Activated T-helper 1 cell treated with anti-CD3 and anti-CD28 coated beads, Interleukin-12 subunit alpha, Interleukin-12 subunit beta, Interleukin-2, Interleukin-4 antibody, amounts not matched to agents 30 ng/mL and 10 ng/mL and 1 ng/mL, durations not matched to agents 14 hours and 24 hours and 36 hours (primary cell): ENCODE measurements around the gene SMKR1. TPM values are rescaled to one million over a fixed set of nuclear protein-coding genes. Genes with fewer than 3 reads are reported as not detected.
A peak's percentile ranks its signal among the peaks of the same experiment; 100 is the strongest.

ENCODE experiments used
- DNase-seq: peaks from one replicate; pipeline ENCODE4 v3.0.0; 2021; ENCODE audit warnings: low spot score
- H3K27ac Mint-ChIP-seq: one replicate; pipeline ENCODE4 v1.8.0; 2021; ENCODE audit warnings: mild to moderate bottlenecking, mixed read lengths
- H3K27me3 Mint-ChIP-seq: one replicate; pipeline ENCODE4 v1.8.0; 2022; ENCODE audit warnings: mild to moderate bottlenecking, moderate library complexity, mixed read lengths; ENCODE audit not compliant: insufficient read depth
- H3K36me3 Mint-ChIP-seq: one replicate; pipeline ENCODE4 v1.8.0; 2021; ENCODE audit warnings: low read depth, mixed read lengths
- H3K4me1 Mint-ChIP-seq: one replicate; pipeline ENCODE4 v1.8.0; 2021; ENCODE audit warnings: low read depth, mixed read lengths
- H3K4me3 Mint-ChIP-seq: one replicate; pipeline ENCODE4 v1.8.0; 2021; ENCODE audit warnings: mild to moderate bottlenecking, moderate library complexity, mixed read lengths
- H3K9me3 Mint-ChIP-seq: one replicate; pipeline ENCODE4 v1.8.0; 2021; ENCODE audit warnings: mixed read lengths
- intact Hi-C: fragments of 100-400 bp; cut with micrococcal nuclease; formaldehyde crosslinking; loops from one replicate; pipeline ENCODE4 v1.15.1; 2024
- total RNA-seq: library from RNA; stranded (reverse); gene quantifications from 2 replicates; pipeline ENCODE4 v1.2.3, GENCODE V29; 2022

The SMKR1 gene
- total RNA-seq, 1 donor from 2014 or later: 4.8 TPM

DNA sequence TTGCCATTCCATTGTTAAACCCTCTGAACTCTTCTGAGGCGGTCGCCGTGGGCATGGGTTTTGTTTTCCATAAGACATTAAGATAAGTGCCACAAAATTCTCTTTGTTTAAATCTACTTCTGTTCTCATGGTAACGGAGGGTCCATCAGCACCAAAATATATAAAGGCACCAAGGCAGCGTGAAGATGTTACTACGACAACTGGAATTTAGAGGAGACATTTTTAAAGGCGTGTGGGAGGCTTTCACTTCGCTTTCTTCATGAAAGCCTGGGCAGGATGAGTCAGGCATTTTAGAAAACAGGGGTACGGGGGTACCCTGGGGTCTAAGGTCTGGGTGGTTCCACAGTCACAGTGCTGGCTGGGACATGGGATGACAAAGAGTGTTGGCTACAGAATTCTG, 34.0 kb downstream of the SMKR1 start:
- no peaks in the 10 kb centered on the region for H3K36me3 Mint-ChIP-seq
- peaks cover 2% of the 10 kb centered on the region for H3K27me3 Mint-ChIP-seq
- no peak for DNase-seq
- intact Hi-C loops: loop anchor here (10.0 kb wide), 1 partner anchor 1082 kb away; the partner anchor contains the start of gene HILPDA
- peak overlapping the region; percentile 27 for H3K27ac Mint-ChIP-seq
- H3K4me1 Mint-ChIP-seq: peaks cover 9% of the 10 kb centered on the region
- H3K4me3 Mint-ChIP-seq: no peak overlapping the region
- H3K9me3 Mint-ChIP-seq: no peaks in the 10 kb centered on the region

DNA sequence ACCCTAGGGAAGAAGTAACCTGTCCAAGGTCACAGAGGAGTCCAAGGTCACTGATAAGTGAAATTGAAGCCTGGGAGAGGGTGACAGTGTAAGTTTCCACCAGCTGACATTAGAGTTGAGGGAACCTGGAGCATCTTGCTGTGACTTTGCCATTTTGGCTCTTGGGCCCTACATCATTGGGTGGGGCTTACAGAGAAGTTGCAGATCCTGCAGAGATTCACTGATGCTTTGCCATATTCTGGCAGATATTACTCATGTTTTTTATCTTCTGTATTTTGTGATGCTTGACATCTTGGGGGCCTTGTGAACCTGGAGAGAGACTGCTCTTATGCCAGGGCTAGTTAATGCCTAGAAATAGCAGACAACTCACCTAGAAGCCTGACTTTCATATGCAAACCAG, 36.5 kb downstream of the SMKR1 start:
- DNase-seq: no peak
- Mint-ChIP-seq H3K27me3 (peaks cover 2% of the 10 kb centered on the region), H3K9me3 (no peaks in the 10 kb centered on the region), H3K4me1 (peaks cover 9% of the 10 kb centered on the region), H3K36me3 (no peaks in the 10 kb centered on the region), H3K4me3 (no peak overlapping the region), H3K27ac (no peak overlapping the region)
- intact Hi-C loops: loop anchor here (10.0 kb wide), 1 partner anchor 1084 kb away; the partner anchor contains the start of gene HILPDA

DNA sequence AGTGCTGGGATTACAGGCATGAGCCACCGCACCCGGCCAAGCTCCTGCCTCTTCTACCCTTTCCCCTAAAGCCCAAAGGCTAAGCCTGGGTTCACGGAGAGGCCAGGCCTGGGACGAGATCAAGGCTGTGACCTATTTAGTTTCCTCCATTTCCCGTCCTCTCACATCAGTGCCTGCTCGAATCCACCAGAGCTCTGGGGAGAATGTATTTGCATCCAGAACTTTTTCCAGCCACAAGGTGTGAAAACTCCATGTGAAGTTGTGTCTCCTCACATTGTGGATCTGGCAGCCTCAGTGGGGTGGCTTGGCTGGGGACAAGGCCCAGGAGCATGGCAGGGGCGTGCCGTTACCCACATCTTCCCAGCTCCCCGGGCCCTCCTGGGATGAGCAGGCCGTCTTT, 38.0 kb downstream of the SMKR1 start:
- Mint-ChIP-seq H3K27ac (no peak overlapping the region), H3K4me3 (no peak overlapping the region), H3K27me3 (peaks cover 2% of the 10 kb centered on the region), H3K36me3 (no peaks in the 10 kb centered on the region), H3K4me1 (peaks cover 9% of the 10 kb centered on the region), H3K9me3 (no peaks in the 10 kb centered on the region)
- intact Hi-C loops: no loop called here
- DNase-seq: no peak

DNA sequence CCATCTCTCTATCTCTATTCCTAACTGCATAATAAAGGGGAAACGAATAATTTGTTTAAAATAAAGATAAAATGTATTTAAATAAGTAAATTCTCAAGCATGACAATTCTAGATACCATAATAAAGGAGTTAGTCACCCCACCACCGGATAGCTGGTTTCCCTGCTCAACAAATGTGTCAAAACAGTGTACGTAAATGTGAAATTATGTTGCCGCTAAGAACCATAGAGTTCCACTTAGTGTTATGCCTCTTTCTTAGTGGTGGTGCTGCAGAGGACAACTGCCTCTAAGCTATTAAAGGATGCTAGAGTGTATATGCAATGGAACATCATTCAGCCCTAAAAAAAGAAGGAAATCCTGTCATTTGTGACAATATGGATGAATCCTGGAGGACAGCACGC, 42.4 kb downstream of the SMKR1 start:
- Mint-ChIP-seq H3K9me3 (no peaks in the 10 kb centered on the region), H3K36me3 (no peaks in the 10 kb centered on the region), H3K27me3 (peaks cover 2% of the 10 kb centered on the region), H3K4me1 (no peaks in the 10 kb centered on the region), H3K27ac (no peak overlapping the region), H3K4me3 (no peak overlapping the region)
- intact Hi-C loops: no loop called here
- no peak for DNase-seq

DNA sequence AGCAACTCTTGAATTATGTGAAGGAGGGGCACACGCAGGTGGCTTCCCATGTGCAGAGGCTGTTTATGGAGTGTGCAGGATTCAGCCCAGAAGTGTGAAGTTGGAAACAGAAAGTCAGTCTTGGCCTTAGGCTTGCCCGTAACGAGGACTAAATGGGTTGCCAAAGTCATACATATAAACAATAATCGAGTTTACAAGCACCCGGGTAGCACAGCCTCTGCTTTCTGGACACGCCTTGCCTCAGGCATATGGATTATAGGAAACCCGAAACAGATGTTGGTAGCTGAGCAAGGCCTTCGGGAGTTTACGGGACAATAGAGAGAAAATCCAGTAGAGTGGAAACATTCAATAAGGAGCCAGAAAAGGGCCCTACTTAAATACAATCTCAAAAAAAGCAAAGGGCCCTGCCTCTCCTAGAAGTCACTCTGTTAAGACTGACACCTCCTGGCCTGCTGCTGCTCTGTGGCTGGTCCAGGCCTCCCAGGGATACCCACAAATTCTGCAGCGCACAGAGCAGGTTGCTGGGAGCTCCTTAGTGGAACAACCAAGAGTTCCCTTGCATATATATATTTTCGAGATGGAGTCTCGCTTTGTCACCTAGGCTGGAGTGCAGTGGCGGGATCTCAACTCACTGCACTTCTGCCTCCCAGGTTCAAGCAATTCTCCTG, 48.5 kb downstream of the SMKR1 start:
- H3K36me3 Mint-ChIP-seq: no peaks in the 10 kb centered on the region
- H3K9me3 Mint-ChIP-seq: no peaks in the 10 kb centered on the region
- DNase-seq: no peak
- intact Hi-C loops: no loop called here
- H3K4me3 Mint-ChIP-seq: no peak overlapping the region
- peaks cover 8% of the 10 kb centered on the region for H3K4me1 Mint-ChIP-seq
- H3K27me3 Mint-ChIP-seq: peaks cover 8% of the 10 kb centered on the region
- H3K27ac Mint-ChIP-seq: no peak overlapping the region

DNA sequence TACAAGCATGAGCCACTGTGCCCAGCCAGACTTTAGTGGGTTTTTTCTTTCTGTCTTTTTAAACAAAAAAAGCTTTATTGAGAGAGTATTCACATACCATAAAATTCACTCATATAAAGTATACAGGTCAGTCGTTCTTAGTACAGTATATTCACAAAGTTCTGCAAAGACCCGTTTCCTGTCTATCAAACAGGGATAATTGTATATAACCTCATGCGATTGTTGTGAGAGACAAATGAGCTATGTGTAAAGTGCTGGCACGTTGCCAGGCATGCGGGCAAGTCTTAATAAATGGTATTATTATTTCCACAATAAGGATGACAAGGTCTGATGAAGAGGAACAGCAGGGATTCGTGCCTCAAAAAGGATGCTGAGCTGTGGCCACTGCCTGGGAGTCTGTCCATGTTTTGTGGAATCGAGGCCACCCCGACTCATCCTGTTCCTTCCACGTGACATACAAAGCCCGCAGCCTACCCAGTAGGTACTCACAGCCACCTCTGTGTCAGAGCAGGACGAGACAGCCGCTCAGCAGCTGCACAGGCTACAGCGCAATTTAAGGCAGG, 51.6 kb downstream of the SMKR1 start:
- peaks cover 8% of the 10 kb centered on the region for H3K27me3 Mint-ChIP-seq

DNA sequence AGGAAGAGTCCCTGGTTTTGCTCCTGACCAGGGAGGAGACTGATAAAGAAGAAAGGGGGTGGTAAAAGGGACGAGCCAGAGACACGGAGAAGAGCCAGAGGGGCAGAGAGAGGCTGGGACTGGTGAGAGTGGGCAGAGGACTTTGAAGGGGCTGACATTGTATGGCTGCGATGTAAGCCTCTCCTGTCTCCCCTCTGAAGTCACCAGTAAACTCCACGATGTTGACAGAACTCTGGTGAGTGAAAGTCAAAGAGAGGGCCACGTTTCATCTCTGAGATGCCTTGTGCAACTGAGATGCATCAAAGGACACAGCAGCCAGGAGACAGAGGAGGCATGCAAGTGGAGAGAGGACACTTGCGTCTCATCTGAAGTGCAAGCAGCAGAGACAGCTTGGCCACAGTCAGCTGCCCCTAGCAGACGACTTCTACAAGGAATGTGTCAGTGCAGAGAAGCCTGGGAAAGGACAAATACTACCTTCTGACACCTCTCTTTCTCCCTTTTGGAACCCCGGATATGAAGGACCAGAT, 54.3 kb downstream of the SMKR1 start:
- no peak for DNase-seq
- Mint-ChIP-seq H3K27ac (no peak overlapping the region), H3K36me3 (no peaks in the 10 kb centered on the region), H3K4me1 (peaks cover 8% of the 10 kb centered on the region), H3K4me3 (no peak overlapping the region), H3K27me3 (peaks cover 15% of the 10 kb centered on the region), H3K9me3 (no peaks in the 10 kb centered on the region)
- intact Hi-C loops: no loop called here

More for the DNA sequence above, 51.6 kb downstream of the SMKR1 start:
- peaks cover 8% of the 10 kb centered on the region for H3K4me1 Mint-ChIP-seq
- intact Hi-C loops: no loop called here
- H3K4me3 Mint-ChIP-seq: no peak overlapping the region
- DNase-seq: peak; percentile 4
- no peak overlapping the region for H3K27ac Mint-ChIP-seq
- no peaks in the 10 kb centered on the region for H3K36me3 Mint-ChIP-seq
- no peaks in the 10 kb centered on the region for H3K9me3 Mint-ChIP-seq

DNA sequence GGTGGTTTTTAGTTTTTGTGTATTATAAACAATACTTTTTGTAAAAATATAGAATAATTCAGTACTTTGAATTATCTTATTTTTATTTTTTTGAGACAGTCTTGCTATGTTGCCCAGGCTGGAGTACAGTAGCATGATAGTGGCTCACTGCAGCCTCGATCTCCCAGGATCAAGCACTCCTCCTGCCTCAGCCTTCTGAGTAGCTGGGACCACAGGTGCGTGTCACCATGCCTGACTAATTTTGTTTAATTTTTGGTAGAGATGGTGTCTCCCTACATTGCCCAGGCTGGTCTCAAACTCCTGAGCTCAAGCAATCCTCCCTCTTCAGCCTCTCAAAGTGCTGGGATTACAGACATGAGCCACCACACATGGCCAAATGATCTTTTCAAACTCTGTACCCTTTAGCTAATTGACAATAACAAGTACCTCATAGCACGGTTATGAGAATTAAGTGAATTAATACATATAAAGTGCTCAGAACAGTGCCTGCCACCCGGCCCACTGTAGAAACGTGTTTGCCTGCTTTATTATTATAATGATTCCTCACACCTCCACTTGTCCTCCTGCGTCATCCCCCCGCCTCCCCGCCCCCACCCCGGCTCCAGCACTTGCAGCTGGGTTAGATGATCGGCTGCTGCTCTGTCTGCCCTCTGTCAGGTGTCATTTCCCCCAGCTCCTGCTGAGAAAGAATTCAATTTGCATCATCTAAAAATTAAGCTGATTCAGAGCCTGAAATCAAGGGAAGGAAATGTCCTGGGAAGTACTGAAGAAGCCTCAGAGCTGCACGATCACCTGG, 55.6 kb downstream of the SMKR1 start:
- no peak for DNase-seq
- H3K36me3 Mint-ChIP-seq: no peaks in the 10 kb centered on the region
- H3K9me3 Mint-ChIP-seq: no peaks in the 10 kb centered on the region
- H3K4me3 Mint-ChIP-seq: no peak overlapping the region
- intact Hi-C loops: no loop called here
- H3K4me1 Mint-ChIP-seq: peaks cover 8% of the 10 kb centered on the region
- no peak overlapping the region for H3K27ac Mint-ChIP-seq
- H3K27me3 Mint-ChIP-seq: peaks cover 20% of the 10 kb centered on the region

DNA sequence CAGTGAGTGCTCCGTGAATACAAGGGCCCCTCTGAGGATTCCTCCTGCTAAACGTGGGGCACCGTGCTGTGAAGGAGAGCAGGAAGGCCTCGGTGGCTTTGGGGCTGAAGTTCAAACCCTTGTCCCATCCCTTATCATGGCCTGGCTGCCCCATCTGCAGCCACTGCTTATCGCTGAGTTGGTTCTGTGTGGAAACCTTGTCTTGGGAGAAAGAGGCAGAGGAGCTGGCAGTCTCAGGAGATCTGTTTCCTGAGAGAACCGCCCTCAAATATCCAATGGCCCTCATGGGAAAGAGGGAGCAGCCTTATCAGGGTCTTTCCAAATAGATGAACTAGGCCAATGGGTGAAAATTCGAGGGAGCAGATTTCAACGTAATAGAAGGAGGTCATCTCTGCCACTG, 57.2 kb downstream of the SMKR1 start:
- Mint-ChIP-seq H3K27ac (no peak overlapping the region), H3K9me3 (no peaks in the 10 kb centered on the region), H3K4me3 (no peak overlapping the region), H3K4me1 (no peaks in the 10 kb centered on the region), H3K27me3 (peaks cover 24% of the 10 kb centered on the region), H3K36me3 (no peaks in the 10 kb centered on the region)
- no peak for DNase-seq
- intact Hi-C loops: no loop called here

DNA sequence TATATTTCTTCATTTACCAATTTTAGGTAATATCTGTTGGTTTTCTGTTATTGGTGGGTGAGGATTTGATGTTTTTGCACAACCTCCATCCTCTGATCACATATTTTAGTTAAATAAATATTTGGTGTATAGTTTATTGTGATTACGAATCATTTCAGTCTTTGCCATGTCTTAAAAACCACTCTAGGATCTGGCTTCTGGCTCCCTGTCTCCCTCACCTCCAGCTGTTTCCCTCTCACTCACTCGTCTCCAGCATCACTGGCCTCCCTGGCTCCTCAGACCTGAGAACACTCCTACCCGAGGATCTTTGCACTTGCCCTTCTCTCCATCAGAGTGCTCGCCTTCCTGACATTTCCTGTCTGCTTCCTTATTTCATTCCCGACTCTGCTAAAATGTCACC, 58.5 kb downstream of the SMKR1 start:
- H3K36me3 Mint-ChIP-seq: no peaks in the 10 kb centered on the region
- no peak overlapping the region for H3K27ac Mint-ChIP-seq
- no peaks in the 10 kb centered on the region for H3K4me1 Mint-ChIP-seq
- H3K27me3 Mint-ChIP-seq: peaks cover 25% of the 10 kb centered on the region
- intact Hi-C loops: no loop called here
- DNase-seq: no peak
- H3K4me3 Mint-ChIP-seq: no peak overlapping the region
- H3K9me3 Mint-ChIP-seq: no peaks in the 10 kb centered on the region

DNA sequence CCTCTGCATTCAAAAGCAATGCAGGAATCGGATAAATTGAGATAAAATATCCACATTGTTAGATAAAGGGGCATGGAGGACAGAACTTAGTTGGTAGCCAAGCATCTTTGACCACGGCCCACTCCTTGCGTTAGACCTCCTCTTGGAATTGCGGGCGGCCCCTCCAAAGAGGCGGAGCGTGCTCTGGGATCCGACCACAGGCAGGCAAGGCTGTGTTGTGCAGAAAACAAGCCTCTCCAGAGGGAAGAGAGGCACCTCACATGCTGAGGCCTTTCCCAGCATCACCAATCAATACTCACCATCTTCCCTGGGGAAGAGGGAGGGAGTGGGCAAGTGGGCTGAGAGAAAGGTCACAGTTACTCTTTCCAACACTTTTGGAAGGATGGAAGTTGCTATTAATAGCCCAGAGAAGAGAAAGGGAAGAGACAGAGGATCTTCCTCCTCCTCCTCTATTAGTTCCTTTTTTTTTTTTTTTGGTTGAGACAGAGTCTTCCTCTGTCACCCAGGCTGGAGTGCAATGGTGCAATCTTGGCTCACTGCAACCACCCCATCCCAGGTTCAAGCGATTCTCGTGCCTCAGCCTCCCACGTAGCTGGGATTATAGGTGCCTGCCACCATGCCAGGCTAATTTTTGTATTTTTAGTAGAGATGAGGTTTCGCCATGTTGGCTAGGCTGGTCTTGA, 59.5 kb downstream of the SMKR1 start:
- Mint-ChIP-seq H3K4me1 (no peaks in the 10 kb centered on the region), H3K36me3 (no peaks in the 10 kb centered on the region), H3K27me3 (peaks cover 25% of the 10 kb centered on the region), H3K27ac (no peak overlapping the region), H3K4me3 (no peak overlapping the region), H3K9me3 (no peaks in the 10 kb centered on the region)
- intact Hi-C loops: no loop called here
- no peak for DNase-seq
